Cardiac fibroblast (primary cell): ENCODE results near the gene KCNQ5.
"Not testable (repeated sequence)": the region's sequence is repeated elsewhere in the genome, so short reads cannot be mapped to it uniquely, and the experiment has no call there.

Experiments used
- DNase-seq, 2 donors: peaks; one replicate each; pipeline versions ENCODE4 v3.0.0 to v3.0.0-alpha.2; 2010; ENCODE audit warnings: low read depth in 2 of 2
- H3K4me3 ChIP-seq, 2 donors: replicated peaks in 1 of 2; 1 replicate in 1 of 2; 2 replicates in 1 of 2; pipeline ENCODE4 v1.5.1; 2011; ENCODE audit warnings: low read depth in 2 of 2, low read length in 2 of 2, mild to moderate bottlenecking in 2 of 2, moderate library complexity in 1 of 2
- TF ChIP-seq, protein P1 (sequence below): IDR thresholded peaks from one replicate; pipeline ENCODE4 v1.5.1; 2011; ENCODE audit warnings: low read depth, mild to moderate bottlenecking, low read length, inconsistent platforms

KCNQ5 gene

DNA sequence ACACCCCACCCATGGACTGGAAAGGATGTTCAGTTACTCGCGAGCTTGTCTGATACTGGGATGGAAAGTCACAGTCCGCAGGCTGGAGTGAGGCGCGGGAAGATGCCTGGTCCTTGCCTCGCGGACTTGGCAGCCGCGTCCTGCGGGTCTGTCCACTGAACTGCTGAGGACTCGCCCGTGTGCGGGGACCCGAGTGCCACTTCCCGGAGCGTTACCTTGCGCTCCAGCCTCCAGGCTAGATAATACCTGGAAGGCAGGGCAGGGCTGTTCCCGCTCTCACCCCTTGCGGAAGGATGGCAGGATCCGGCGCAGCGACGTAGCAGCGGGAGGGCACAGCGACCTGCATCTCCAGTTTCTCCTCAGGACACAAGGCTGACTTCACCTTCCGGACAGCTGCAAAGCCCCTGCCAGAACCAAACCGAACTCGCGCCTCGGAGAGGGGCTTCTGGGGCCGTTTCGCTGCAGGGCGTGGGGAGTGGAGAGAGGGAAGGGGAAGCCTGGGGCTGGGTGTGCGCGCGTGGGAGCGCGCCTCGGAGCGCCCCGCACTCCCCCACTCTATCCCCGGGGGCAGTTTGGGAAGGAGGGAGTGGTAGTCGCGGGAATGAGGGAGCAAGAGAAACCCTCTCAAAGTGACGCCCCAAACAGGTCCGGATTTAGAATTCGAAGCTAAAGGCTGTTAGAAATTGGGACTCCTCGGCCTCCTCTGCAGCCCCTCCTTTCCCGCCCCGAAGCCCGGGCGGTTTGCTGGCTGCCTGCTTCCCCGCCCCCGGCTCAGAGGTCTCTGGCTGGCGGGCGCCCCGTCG lies at the start of gene KCNQ5:
Gene KCNQ5 (plus strand): TSS at position 774 of the 803 bp plus-strand sequence.
- peak within 1 kb of the TSS; percentile 62 to 69 for H3K4me3 ChIP-seq
- DNase-seq, result peak; percentile 7 to 18
- TF ChIP-seq, protein P1, sequence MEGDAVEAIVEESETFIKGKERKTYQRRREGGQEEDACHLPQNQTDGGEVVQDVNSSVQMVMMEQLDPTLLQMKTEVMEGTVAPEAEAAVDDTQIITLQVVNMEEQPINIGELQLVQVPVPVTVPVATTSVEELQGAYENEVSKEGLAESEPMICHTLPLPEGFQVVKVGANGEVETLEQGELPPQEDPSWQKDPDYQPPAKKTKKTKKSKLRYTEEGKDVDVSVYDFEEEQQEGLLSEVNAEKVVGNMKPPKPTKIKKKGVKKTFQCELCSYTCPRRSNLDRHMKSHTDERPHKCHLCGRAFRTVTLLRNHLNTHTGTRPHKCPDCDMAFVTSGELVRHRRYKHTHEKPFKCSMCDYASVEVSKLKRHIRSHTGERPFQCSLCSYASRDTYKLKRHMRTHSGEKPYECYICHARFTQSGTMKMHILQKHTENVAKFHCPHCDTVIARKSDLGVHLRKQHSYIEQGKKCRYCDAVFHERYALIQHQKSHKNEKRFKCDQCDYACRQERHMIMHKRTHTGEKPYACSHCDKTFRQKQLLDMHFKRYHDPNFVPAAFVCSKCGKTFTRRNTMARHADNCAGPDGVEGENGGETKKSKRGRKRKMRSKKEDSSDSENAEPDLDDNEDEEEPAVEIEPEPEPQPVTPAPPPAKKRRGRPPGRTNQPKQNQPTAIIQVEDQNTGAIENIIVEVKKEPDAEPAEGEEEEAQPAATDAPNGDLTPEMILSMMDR, result no peak

- peak in 1 of 2 donors; percentile 35 for DNase-seq
- no peak overlapping the region for H3K4me3 ChIP-seq
- TF ChIP-seq, protein P1, result no peak
Observed at GRCh38 chr6:72579865-72580264, 42.0 kb upstream of the KCNQ5 start.

DNA sequence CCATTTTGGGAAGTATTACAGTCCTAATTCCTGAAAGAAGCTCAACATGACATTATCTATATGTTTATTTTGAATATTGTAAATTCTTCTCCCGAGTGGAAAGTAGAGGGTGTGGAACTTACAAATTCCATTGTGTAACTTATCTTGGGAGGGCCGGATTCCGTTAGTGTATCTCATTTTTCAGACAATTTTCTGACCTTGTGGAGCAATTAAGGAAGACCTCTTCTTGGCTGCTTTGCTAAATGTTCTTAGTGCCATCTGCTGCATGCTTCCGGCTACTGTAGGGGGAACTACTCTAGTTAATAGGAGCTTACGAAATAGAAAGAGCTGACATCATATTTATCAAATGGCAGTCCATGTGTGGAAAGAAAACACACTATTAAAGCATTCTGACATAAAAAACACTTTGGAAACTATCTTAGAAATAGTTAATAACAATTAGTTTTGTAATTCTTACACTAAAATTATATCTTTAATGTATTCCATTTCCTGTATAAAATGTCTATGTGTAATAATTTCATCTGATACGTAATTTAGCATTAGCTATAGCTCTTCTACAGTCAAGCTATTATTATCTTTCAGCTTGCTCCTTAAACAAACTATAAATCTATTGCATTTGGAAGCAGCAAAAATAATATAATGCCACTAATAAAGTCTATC lies 41.5 kb upstream of the KCNQ5 start:
- peak; percentile 89 to 93 for DNase-seq
- TF ChIP-seq, protein P1, result peak; percentile 80
- no peak overlapping the region for H3K4me3 ChIP-seq

DNA sequence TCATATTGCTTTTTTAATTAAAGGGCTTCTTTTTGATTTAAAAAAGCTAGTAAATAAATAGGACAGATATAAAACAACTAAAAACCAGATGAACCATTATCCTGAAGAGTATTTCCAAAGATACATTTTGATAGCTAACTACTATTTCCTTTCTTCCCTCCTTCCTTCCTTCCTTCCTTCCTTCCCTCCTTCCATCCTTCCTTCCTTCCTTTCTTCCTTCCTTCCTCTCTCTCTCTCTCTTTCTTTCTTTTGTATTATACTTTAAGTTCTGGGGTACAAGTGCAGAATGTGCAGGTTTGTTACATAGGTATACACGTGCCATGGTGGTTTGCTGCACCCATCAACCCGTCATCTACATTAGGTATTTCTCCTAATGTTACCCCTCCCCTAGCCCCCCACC lies 40.9 kb upstream of the KCNQ5 start:
- H3K4me3 ChIP-seq, DNase-seq: not testable (repeated sequence)

DNA sequence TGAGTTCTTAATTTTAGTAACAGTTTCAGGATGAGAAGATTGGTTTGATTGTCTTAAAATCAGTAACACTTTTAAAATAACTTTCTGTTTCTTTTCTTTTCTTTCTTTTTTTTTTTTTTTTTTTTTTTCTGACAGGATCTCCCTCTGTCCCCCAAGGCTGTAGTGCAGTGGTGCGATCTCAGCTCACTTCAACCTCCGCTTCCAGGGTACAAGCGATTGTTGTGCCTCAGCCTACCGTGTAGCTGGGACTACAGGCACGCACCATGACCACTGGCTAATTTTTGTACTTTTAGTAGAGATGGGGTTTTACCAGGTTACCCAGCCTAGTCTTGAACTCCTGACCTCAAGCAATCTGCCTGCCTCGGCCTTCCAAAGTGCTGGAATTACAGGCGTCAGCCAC lies 33.7 kb upstream of the KCNQ5 start:
- TF ChIP-seq, protein P1, result no peak
- no peak for DNase-seq
- no peak overlapping the region for H3K4me3 ChIP-seq

DNA sequence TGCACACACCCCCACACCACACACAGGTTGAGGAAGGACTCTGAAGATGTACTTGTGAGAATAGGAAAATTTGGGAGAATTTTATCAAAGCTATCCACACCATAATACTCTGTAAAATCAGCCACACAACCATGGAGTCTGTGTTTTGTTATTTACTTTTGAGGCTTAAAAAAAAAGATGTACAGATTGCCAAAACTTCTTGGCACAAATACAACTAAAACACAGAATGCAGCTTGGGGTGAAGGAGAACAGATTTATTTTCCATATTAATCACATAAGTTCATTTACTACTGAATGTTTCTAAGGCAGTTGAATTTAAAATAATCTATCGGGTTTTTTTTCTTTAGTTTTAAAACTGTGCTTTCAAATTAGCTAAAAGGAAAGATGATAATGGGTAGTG lies 32.8 kb upstream of the KCNQ5 start:
- no peak overlapping the region for H3K4me3 ChIP-seq
- peak; percentile 44 to 51 for DNase-seq
- TF ChIP-seq, protein P1, result no peak

DNA sequence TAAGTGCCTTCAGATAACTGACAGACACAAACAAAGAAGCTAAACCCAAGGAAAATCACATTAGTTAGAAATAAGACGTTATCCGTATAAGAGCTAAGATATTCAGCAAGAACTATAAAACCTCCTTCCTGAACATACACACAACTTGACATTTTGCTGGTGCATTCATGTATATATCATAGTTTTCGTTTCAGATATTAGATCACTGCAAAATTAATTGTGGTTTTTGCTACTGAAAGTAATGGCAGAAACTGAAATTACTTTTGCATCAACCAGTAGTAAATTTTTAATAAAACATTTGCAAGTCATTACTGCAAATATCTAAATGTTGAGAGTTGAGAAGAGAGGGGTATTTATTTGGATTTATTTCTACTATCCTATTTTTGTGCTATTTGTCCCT lies 26.1 kb upstream of the KCNQ5 start:
- no peak for DNase-seq
- TF ChIP-seq, protein P1, result no peak
- no peak overlapping the region for H3K4me3 ChIP-seq
